IMR-90 (cell line): ENCODE results near the gene SPPL3. TPM values are rescaled to one million over a fixed set of nuclear protein-coding genes. Genes with fewer than 3 reads are reported as not detected.
A peak's percentile ranks its signal among the peaks of the same experiment; 100 is the strongest.

Source experiments
- ATAC-seq: fragments of 200-7000 bp; cut with Tn5 transposase; 2 replicates; pipeline ENCODE4 v1.9.1; 2020; ENCODE audit warnings: low read depth, mild to moderate bottlenecking, moderate library complexity
- BruUV-seq: library from RNA; stranded (reverse); fragments of 400-500 nt; replicated peaks from 2 replicates; lab custom pipeline; 2021; lab: Mats Ljungman, UMichigan
- CTCF ChIA-PET: fragments of 300-600 bp; formaldehyde crosslinking; extraction: SDS; loops from one replicate; lab custom pipeline; 2021; ENCODE audit warnings: antibody characterized with exemption; lab: Yijun Ruan, JAX
- POLR2A ChIA-PET: fragments of 300-600 bp; sonication (Branson Sonifier 250); formaldehyde crosslinking; loops from one replicate; lab custom pipeline; 2022; ENCODE audit warnings: antibody characterized with exemption; ENCODE audit not compliant: unreplicated experiment; lab: Charles Lee
- DNase-seq: peaks from one replicate; pipeline ENCODE4 v3.0.0; 2013
- H2AFZ ChIP-seq: replicated peaks from 2 replicates; pipeline ENCODE3; 2013; ENCODE audit warnings: low read length, mild to moderate bottlenecking; ENCODE audit not compliant: poor library complexity
- H2AK5ac ChIP-seq: 2 replicates; pipeline ENCODE4 v1.6.1; 2013; ENCODE audit warnings: low read depth, low read length, inconsistent platforms
- H2AK9ac ChIP-seq: replicated peaks from 2 replicates; pipeline ENCODE3; 2013; ENCODE audit warnings: mild to moderate bottlenecking, low read depth, low read length, moderate library complexity; ENCODE audit not compliant: poor library complexity
- H2BK120ac ChIP-seq: 2 replicates; pipeline ENCODE4 v1.6.1; 2013; ENCODE audit warnings: low read depth, low read length, inconsistent platforms
- H2BK15ac ChIP-seq: 3 replicates; pipeline ENCODE4 v1.6.1; 2013; ENCODE audit warnings: low read depth, low read length, inconsistent platforms
- H2BK20ac ChIP-seq: 2 replicates; pipeline ENCODE4 v1.6.1; 2013; ENCODE audit warnings: low read depth, mild to moderate bottlenecking, inconsistent platforms, low read length, moderate library complexity
- H2BK5ac ChIP-seq: 2 replicates; pipeline ENCODE4 v1.6.1; 2013; ENCODE audit warnings: mild to moderate bottlenecking, low read depth, low read length, inconsistent platforms; ENCODE audit not compliant: poor library complexity, severe bottlenecking
- H3K14ac ChIP-seq: replicated peaks from 2 replicates; pipeline ENCODE4 v1.6.1; 2013; ENCODE audit warnings: low read depth, low read length, inconsistent platforms
- H3K18ac ChIP-seq: 2 replicates; pipeline ENCODE4 v1.6.1; 2013; ENCODE audit warnings: low read depth, low read length, control low read depth
- H3K23ac ChIP-seq: 2 replicates; pipeline ENCODE4 v1.6.1; 2013; ENCODE audit warnings: low read depth, low read length, inconsistent platforms
- H3K27ac ChIP-seq: 2 replicates; pipeline ENCODE4 v1.5.1; 2013; ENCODE audit warnings: mild to moderate bottlenecking, control low read depth, low read length; ENCODE audit not compliant: insufficient read depth
- H3K27me3 ChIP-seq: 2 replicates; pipeline ENCODE4 v1.6.1; 2013; ENCODE audit warnings: low read length; ENCODE audit not compliant: control insufficient read depth, insufficient read depth
- H3K36me3 ChIP-seq: 2 replicates; pipeline ENCODE4 v1.6.1; 2013; ENCODE audit warnings: low read length, mixed read lengths; ENCODE audit not compliant: control insufficient read depth, insufficient read depth
- H3K4ac ChIP-seq: 2 replicates; pipeline ENCODE4 v1.6.1; 2013; ENCODE audit warnings: low read depth, low read length, inconsistent platforms
- H3K4me1 ChIP-seq: 2 replicates; pipeline ENCODE4 v1.6.1; 2013; ENCODE audit warnings: low read length, mixed read lengths; ENCODE audit not compliant: control insufficient read depth, insufficient read depth
- H3K4me2 ChIP-seq: 2 replicates; pipeline ENCODE4 v1.6.1; 2013; ENCODE audit warnings: low read depth, mild to moderate bottlenecking, control low read depth, low read length, moderate library complexity
- H3K4me3 ChIP-seq: 2 replicates; pipeline ENCODE4 v1.5.1; 2013; ENCODE audit warnings: low read depth, mild to moderate bottlenecking, control low read depth, low read length, moderate library complexity; ENCODE audit not compliant: insufficient read depth
- H3K56ac ChIP-seq: 2 replicates; pipeline ENCODE4 v1.6.1; 2013; ENCODE audit warnings: low read length, inconsistent platforms; ENCODE audit not compliant: insufficient read depth; ENCODE audit errors: extremely low read depth
- H3K79me1 ChIP-seq, 2 experiments: 2 replicates each; pipeline ENCODE4 v1.6.1; 2013; ENCODE audit warnings: low read length in 2 of 2, inconsistent platforms in 1 of 2, low read depth in 1 of 2
- H3K9ac ChIP-seq: 2 replicates; pipeline ENCODE4 v1.6.1; 2013; ENCODE audit warnings: low read depth, low read length, control low read depth
- H3K9me1 ChIP-seq: 2 replicates; pipeline ENCODE4 v1.6.1; 2013; ENCODE audit warnings: low read length, inconsistent platforms; ENCODE audit not compliant: insufficient read depth
- H3K9me3 ChIP-seq: 2 replicates; pipeline ENCODE4 v1.6.1; 2013; ENCODE audit warnings: low read length; ENCODE audit not compliant: control insufficient read depth, insufficient read depth
- H4K20me1 ChIP-seq: 2 replicates; pipeline ENCODE4 v1.6.1; 2013; ENCODE audit warnings: low read length, inconsistent platforms; ENCODE audit not compliant: insufficient read depth
- H4K5ac ChIP-seq: 2 replicates; pipeline ENCODE4 v1.6.1; 2013; ENCODE audit warnings: mild to moderate bottlenecking, low read depth, low read length, control low read depth
- H4K8ac ChIP-seq, 2 experiments: 2 replicates each; pipeline ENCODE4 v1.6.1; 2013; ENCODE audit warnings: low read depth in 2 of 2, low read length in 2 of 2, control low read depth in 1 of 2, inconsistent platforms in 1 of 2
- H4K91ac ChIP-seq: 2 replicates; pipeline ENCODE4 v1.6.1; 2013; ENCODE audit warnings: low read depth, low read length, inconsistent platforms; ENCODE audit not compliant: insufficient read depth
- CEBPB ChIP-seq: IDR thresholded peaks from 2 replicates; pipeline ENCODE4 v1.6.1; 2012; ENCODE audit warnings: low read depth, low read length, improper control_type of control experiment
- CHD1 ChIP-seq: IDR thresholded peaks from 2 replicates; pipeline ENCODE4 v1.6.1; 2012; ENCODE audit warnings: low read depth, low read length, improper control_type of control experiment
- WGBS, 2 experiments: methylation state at CpG; one replicate each; pipeline versions ENCODE4 v1.1.5 to v1.1.7; 2013; ENCODE audit warnings: missing lambda C conversion rate in 2 of 2; ENCODE audit not compliant: insufficient read length in 1 of 2; ENCODE audit errors: extremely low coverage in 2 of 2; 5-methylcytosine and 5-hydroxymethylcytosine counted together
- dilution Hi-C: fragments of 300-500 bp; cut with HindIII; formaldehyde crosslinking; loops from one replicate; pipeline ENCODE4 v1.14.3; 2018; ENCODE audit warnings: low sequenced_read_pairs; ENCODE audit not compliant: unreplicated experiment
- in situ Hi-C: fragments of 300-500 bp; cut with MboI; formaldehyde crosslinking; loops from 3 replicates; pipeline ENCODE4 v1.14.3; 2019; ENCODE audit warnings: low sequenced_read_pairs, inconsistent platforms, mixed read lengths
- intact Hi-C: fragments of 100-400 bp; cut with micrococcal nuclease; formaldehyde crosslinking; loops from 2 replicates; pipeline ENCODE4 v1.10.0; 2022
- polyA plus RNA-seq, 3 experiments: library from polyadenylated mRNA; depleted of rRNA; stranded (reverse); fragments of >200 nt; gene quantifications; 2 replicates each; pipeline ENCODE4 v1.2.3, GENCODE V29; 2012; ENCODE audit warnings: low replicate concordance in 1 of 3
- total RNA-seq: library from RNA; depleted of rRNA; stranded (reverse); fragments of >200 nt; gene quantifications from 2 replicates; pipeline ENCODE4 v1.2.3, GENCODE V29; 2012
- TF ChIP-seq, protein P1 (sequence below): fragments of 150-350 bp; IDR thresholded peaks from 2 replicates; pipeline ENCODE4 v1.6.1; 2017; ENCODE audit warnings: mild to moderate bottlenecking, antibody characterized with exemption, low read length, low read depth

The SPPL3 gene
- total and polyA plus RNA-seq, 2 of the 4 experiments (the other 2 are of a cell fraction) = 1.6 to 18.0 TPM

- Histone ChIP-seq H3K4me1 (peaks cover 11% of the 10 kb centered on the region), H3K4me3 (no peak overlapping the region), H3K27me3 (no peaks in the 10 kb centered on the region), H3K9ac (no peak overlapping the region), H2BK20ac (no peak overlapping the region), H3K4ac (no peak overlapping the region), H3K79me1 (peaks cover 4 to 17% of the 10 kb centered on the region in 2 experiments; a peak in 2 of 4 replicates), H3K9me1 (peaks cover 21% of the 10 kb centered on the region; the same call in 1 of the 2 replicates), H2BK5ac (no peak overlapping the region), H3K23ac (no peak overlapping the region), H3K18ac (no peak overlapping the region), H2BK120ac (no peak overlapping the region), H2BK15ac (no peak overlapping the region), H2AK9ac (no peak overlapping the region), H3K56ac (no peak overlapping the region), H3K9me3 (no peaks in the 10 kb centered on the region), H2AFZ (no peak overlapping the region), H2AK5ac (no peak overlapping the region), H3K4me2 (no peak overlapping the region), H4K5ac (no peak overlapping the region), H4K20me1 (peaks cover 16% of the 10 kb centered on the region; the same call in 1 of the 2 replicates), H3K27ac (no peak overlapping the region), H3K36me3 (peaks cover 7% of the 10 kb centered on the region; the same call in 1 of the 2 replicates), H4K91ac (no peak overlapping the region), H3K14ac (no peak overlapping the region), H4K8ac (no peak overlapping the region)
- ATAC-seq (no peak), DNase-seq (no peak)
- dilution Hi-C loops (no loop called here), intact Hi-C loops (no loop called here), in situ Hi-C loops (no loop called here)
- ChIA-PET CTCF (no interaction called here), POLR2A (no interaction called here)
- WGBS, 2 experiments = 100% methylated on average over 1 of the region's 7 CpGs; no CpG with 5 or more reads in 1 of the 2 experiments
- BruUV-seq = no TSS peak
- TF ChIP-seq, protein P1, sequence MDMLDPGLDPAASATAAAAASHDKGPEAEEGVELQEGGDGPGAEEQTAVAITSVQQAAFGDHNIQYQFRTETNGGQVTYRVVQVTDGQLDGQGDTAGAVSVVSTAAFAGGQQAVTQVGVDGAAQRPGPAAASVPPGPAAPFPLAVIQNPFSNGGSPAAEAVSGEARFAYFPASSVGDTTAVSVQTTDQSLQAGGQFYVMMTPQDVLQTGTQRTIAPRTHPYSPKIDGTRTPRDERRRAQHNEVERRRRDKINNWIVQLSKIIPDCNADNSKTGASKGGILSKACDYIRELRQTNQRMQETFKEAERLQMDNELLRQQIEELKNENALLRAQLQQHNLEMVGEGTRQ = no peak
- TF ChIP-seq CEBPB = 0 out of 2 replicates have a peak, but pooled peaks have one; percentile 8
- TF ChIP-seq CHD1 = no peak
Observed at GRCh38 chr12:120775862-120776552, 128.2 kb downstream of the SPPL3 start.
